ENCODE results near the gene WDFY3.

The WDFY3 gene

GRCh38 chr4:84966382-84967242, at the start of gene WDFY3:
Gene WDFY3 (minus strand): TSS chr4:84966690. CDS start chr4:84860591, 106,099 bp downstream.
- H3K4me1 ChIP-seq (ENCODE audit: insufficient read depth, low read length, severe bottlenecking) = no peaks in the 10 kb centered on the region
- H3F3A ChIP-seq (ENCODE audit: insufficient read depth, low read length) = no peaks in the 10 kb centered on the region
- no peaks in the 10 kb centered on the region for H3K9me2 ChIP-seq (ENCODE audit: low read depth, low read length)
- H3K4me2 ChIP-seq (ENCODE audit: low read length) = no peak within 1 kb of the TSS
- H3K36me3 ChIP-seq (ENCODE audit: insufficient read depth, low read length) = no peaks in the 10 kb centered on the region
- H4K20me1 ChIP-seq (ENCODE audit: insufficient read depth, low read length) = no peaks in the 10 kb centered on the region
- no peak within 1 kb of the TSS for H2AFZ ChIP-seq (ENCODE audit: low read length)
- no peaks in the 10 kb centered on the region for H3K79me2 ChIP-seq (ENCODE audit: insufficient read depth, low read length)
- no peaks in the 10 kb centered on the region for H3K27me3 ChIP-seq (ENCODE audit: insufficient read depth, low read length)
- no peak for TF ChIP-seq EZH2 (IDR thresholded peaks at IDR 0.05; ENCODE audit: borderline replicate concordance, low read length)
- no peak for TF ChIP-seq CTCF (IDR thresholded peaks at IDR 0.05; ENCODE audit: low read length)
- H3K27ac ChIP-seq (ENCODE audit: low read depth, low read length, poor library complexity, severe bottlenecking) = no peak within 1 kb of the TSS
- H3K9ac ChIP-seq (ENCODE audit: low read length) = no peak within 1 kb of the TSS
- H3K9me3 ChIP-seq (ENCODE audit: low read length) = no peaks in the 10 kb centered on the region
- H3K4me3 ChIP-seq (ENCODE audit: low read depth, low read length, poor library complexity, severe bottlenecking) = no peak within 1 kb of the TSS

- Histone ChIP-seq H3K79me2 (ENCODE audit: insufficient read depth, low read length) (no peaks in the 10 kb centered on the region), H3K9me2 (ENCODE audit: low read depth, low read length) (no peaks in the 10 kb centered on the region), H3K36me3 (ENCODE audit: insufficient read depth, low read length) (no peaks in the 10 kb centered on the region), H3F3A (ENCODE audit: insufficient read depth, low read length) (no peaks in the 10 kb centered on the region), H3K4me3 (ENCODE audit: low read depth, low read length, poor library complexity, severe bottlenecking) (no peak overlapping the region), H3K9ac (ENCODE audit: low read length) (no peak overlapping the region), H3K9me3 (ENCODE audit: low read length) (no peaks in the 10 kb centered on the region), H3K4me1 (ENCODE audit: insufficient read depth, low read length, severe bottlenecking) (no peaks in the 10 kb centered on the region), H3K27me3 (ENCODE audit: insufficient read depth, low read length) (no peaks in the 10 kb centered on the region), H2AFZ (ENCODE audit: low read length) (no peak overlapping the region), H4K20me1 (ENCODE audit: insufficient read depth, low read length) (no peaks in the 10 kb centered on the region), H3K27ac (ENCODE audit: low read depth, low read length, poor library complexity, severe bottlenecking) (no peak overlapping the region), H3K4me2 (ENCODE audit: low read length) (no peak overlapping the region)
- TF ChIP-seq CTCF (IDR thresholded peaks at IDR 0.05; ENCODE audit: low read length) (no peak), EZH2 (IDR thresholded peaks at IDR 0.05; ENCODE audit: borderline replicate concordance, low read length) (no peak)
Observed at GRCh38 chr4:85005865-85006377, 39.4 kb upstream of the WDFY3 start.

- Histone ChIP-seq H3K27me3 (ENCODE audit: insufficient read depth, low read length) (no peaks in the 10 kb centered on the region), H2AFZ (ENCODE audit: low read length) (no peak overlapping the region), H3K27ac (ENCODE audit: low read depth, low read length, poor library complexity, severe bottlenecking) (no peak overlapping the region), H3K4me3 (ENCODE audit: low read depth, low read length, poor library complexity, severe bottlenecking) (no peak overlapping the region), H3K36me3 (ENCODE audit: insufficient read depth, low read length) (no peaks in the 10 kb centered on the region), H3K9me3 (ENCODE audit: low read length) (no peaks in the 10 kb centered on the region), H3K9me2 (ENCODE audit: low read depth, low read length) (no peaks in the 10 kb centered on the region), H3K9ac (ENCODE audit: low read length) (no peak overlapping the region), H3K79me2 (ENCODE audit: insufficient read depth, low read length) (no peaks in the 10 kb centered on the region), H3K4me1 (ENCODE audit: insufficient read depth, low read length, severe bottlenecking) (no peaks in the 10 kb centered on the region), H3K4me2 (ENCODE audit: low read length) (no peak overlapping the region), H3F3A (ENCODE audit: insufficient read depth, low read length) (no peaks in the 10 kb centered on the region), H4K20me1 (ENCODE audit: insufficient read depth, low read length) (no peaks in the 10 kb centered on the region)
- TF ChIP-seq CTCF (IDR thresholded peaks at IDR 0.05; ENCODE audit: low read length) (no peak), EZH2 (IDR thresholded peaks at IDR 0.05; ENCODE audit: borderline replicate concordance, low read length) (no peak)
Observed at GRCh38 chr4:85000343-85000742, 33.9 kb upstream of the WDFY3 start.
